GM18870 (cell line): Measurements from ENCODE around the gene SLC29A1.

ENCODE experiments used
- ATAC-seq: cut with Tn5 transposase; IDR thresholded peaks from one replicate; pipeline ENCODE4 v1.9.1; 2021; ENCODE audit warnings: moderate library complexity; ENCODE audit not compliant: unreplicated experiment

SLC29A1 gene

GRCh38 chr6:44251576-44252524, 28.5 kb downstream of the SLC29A1 start:
- ATAC-seq, result no peak

- ATAC-seq, result no peak
Observed at GRCh38 chr6:44253307-44254101, 30.1 kb downstream of the SLC29A1 start.

- ATAC-seq, result no peak
Observed at GRCh38 chr6:44254191-44255104, 31.1 kb downstream of the SLC29A1 start.

- no peak for ATAC-seq
Observed at GRCh38 chr6:44255105-44255808, 31.9 kb downstream of the SLC29A1 start.

GRCh38 chr6:44255871-44256774, 32.7 kb downstream of the SLC29A1 start:
- ATAC-seq, result no peak

GRCh38 chr6:44256775-44257024, 33.3 kb downstream of the SLC29A1 start:
- no peak for ATAC-seq

- ATAC-seq, result no peak
Observed at GRCh38 chr6:44257025-44257752, 33.8 kb downstream of the SLC29A1 start, which contains the start of gene SLC35B2. Gene SLC35B2, minus strand, starts transcription at chr6:44257528. Its CDS starts 118 bp downstream, at chr6:44257410.

GRCh38 chr6:44257753-44258324, 34.4 kb downstream of the SLC29A1 start:
- ATAC-seq, result no peak

GRCh38 chr6:44258325-44258863, 35.0 kb downstream of the SLC29A1 start:
- ATAC-seq, result no peak

- ATAC-seq, result no peak
Observed at GRCh38 chr6:44258921-44259320, 35.5 kb downstream of the SLC29A1 start.

GRCh38 chr6:44260011-44260410, 36.6 kb downstream of the SLC29A1 start:
- ATAC-seq, result no peak

- no peak for ATAC-seq
Observed at GRCh38 chr6:44260451-44261297, 37.3 kb downstream of the SLC29A1 start.

- ATAC-seq, result no peak
Observed at GRCh38 chr6:44261581-44261980, 38.2 kb downstream of the SLC29A1 start.

GRCh38 chr6:44262467-44263353, 39.3 kb downstream of the SLC29A1 start:
- no peak for ATAC-seq

GRCh38 chr6:44263354-44264100, 40.1 kb downstream of the SLC29A1 start:
- ATAC-seq, result no peak
